ENCODE data around the gene GNG12.

Gene GNG12

DNA sequence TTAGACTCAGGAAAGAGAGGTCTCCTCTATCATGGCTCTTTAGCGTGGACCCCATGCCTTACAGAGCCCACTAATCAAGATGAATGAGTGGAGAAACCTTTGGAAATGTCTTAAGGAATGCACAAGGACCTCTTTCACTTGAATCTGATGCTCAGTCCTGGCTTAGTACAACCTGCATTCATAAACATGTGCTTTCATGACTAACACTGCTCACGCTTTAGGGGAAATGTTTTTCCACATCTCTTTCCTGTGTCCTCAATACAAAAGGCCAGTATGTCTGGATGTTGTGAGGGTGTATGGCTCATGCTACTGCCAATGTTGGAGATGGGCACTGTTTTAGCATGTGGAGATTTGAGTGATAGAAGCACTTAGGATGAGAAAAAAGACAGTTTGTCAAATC lies 14.2 kb upstream of the GNG12 start:
- TF ChIP-seq, protein P1, sequence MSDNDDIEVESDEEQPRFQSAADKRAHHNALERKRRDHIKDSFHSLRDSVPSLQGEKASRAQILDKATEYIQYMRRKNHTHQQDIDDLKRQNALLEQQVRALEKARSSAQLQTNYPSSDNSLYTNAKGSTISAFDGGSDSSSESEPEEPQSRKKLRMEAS (IDR thresholded peaks at IDR 0.05; ENCODE audit: low read depth, low read length): no peak
- TF ChIP-seq, protein P2, sequence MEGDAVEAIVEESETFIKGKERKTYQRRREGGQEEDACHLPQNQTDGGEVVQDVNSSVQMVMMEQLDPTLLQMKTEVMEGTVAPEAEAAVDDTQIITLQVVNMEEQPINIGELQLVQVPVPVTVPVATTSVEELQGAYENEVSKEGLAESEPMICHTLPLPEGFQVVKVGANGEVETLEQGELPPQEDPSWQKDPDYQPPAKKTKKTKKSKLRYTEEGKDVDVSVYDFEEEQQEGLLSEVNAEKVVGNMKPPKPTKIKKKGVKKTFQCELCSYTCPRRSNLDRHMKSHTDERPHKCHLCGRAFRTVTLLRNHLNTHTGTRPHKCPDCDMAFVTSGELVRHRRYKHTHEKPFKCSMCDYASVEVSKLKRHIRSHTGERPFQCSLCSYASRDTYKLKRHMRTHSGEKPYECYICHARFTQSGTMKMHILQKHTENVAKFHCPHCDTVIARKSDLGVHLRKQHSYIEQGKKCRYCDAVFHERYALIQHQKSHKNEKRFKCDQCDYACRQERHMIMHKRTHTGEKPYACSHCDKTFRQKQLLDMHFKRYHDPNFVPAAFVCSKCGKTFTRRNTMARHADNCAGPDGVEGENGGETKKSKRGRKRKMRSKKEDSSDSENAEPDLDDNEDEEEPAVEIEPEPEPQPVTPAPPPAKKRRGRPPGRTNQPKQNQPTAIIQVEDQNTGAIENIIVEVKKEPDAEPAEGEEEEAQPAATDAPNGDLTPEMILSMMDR (IDR thresholded peaks at IDR 0.05; ENCODE audit: low read depth, low read length): no peak
- TF ChIP-seq POLR2A (IDR thresholded peaks at IDR 0.05; ENCODE audit: extremely low read depth, insufficient read length) (no peak), MYC (IDR thresholded peaks at IDR 0.05; ENCODE audit: low read depth, low read length) (no peak)
- DNase-seq (ENCODE audit: low read depth): no peak
- no peak overlapping the region for H3K4me3 ChIP-seq (ENCODE audit: low read depth, low read length)

DNA sequence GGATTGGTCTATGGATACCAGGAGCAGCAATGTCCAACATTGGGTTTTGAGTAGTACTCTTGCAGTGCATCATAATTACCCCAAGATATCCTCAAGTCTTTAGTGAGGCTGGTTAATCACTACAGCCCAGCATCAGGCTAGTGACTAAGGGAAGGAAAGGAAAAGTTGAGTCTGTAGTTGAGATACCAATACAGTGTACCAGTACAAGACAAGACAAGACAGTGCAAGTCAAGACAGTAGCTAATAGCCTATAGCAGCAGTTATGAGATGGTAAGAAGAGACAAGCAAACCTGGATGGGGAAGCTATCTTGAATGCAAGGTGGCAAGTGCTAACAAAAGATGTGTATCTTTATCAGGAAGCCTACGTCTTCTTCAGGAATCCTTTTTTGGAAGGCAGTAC lies 13.3 kb upstream of the GNG12 start:
- DNase-seq (ENCODE audit: low read depth): no peak
- TF ChIP-seq POLR2A (IDR thresholded peaks at IDR 0.05; ENCODE audit: extremely low read depth, insufficient read length) (no peak), MYC (IDR thresholded peaks at IDR 0.05; ENCODE audit: low read depth, low read length) (no peak)
- TF ChIP-seq, protein P1 (IDR thresholded peaks at IDR 0.05; ENCODE audit: low read depth, low read length): no peak
- TF ChIP-seq, protein P2 (IDR thresholded peaks at IDR 0.05; ENCODE audit: low read depth, low read length): no peak
- no peak overlapping the region for H3K4me3 ChIP-seq (ENCODE audit: low read depth, low read length)

DNA sequence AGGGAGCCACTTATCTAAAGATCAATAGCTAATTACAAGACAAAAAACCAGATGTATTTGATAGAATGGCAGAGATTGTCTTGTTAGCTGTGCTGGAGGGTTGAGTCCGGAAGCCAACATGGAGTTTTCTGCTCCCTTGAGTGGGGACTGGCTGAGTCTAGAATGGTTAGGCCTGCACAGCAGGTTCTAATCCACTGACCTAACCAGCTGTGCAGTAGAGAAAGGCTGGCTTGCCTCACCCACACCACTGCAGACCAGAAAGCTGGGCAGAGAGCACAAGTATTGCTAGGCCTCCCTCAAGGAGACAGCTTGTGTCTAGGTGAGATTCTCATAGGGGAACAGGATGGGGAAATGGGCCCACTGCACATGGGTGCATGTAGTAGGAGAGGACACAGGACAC lies 11.7 kb upstream of the GNG12 start:
- DNase-seq (ENCODE audit: low read depth): no peak
- TF ChIP-seq, protein P1 (IDR thresholded peaks at IDR 0.05; ENCODE audit: low read depth, low read length): no peak
- no peak for TF ChIP-seq POLR2A (IDR thresholded peaks at IDR 0.05; ENCODE audit: extremely low read depth, insufficient read length)
- no peak for TF ChIP-seq MYC (IDR thresholded peaks at IDR 0.05; ENCODE audit: low read depth, low read length)
- TF ChIP-seq, protein P2 (IDR thresholded peaks at IDR 0.05; ENCODE audit: low read depth, low read length): no peak

DNA sequence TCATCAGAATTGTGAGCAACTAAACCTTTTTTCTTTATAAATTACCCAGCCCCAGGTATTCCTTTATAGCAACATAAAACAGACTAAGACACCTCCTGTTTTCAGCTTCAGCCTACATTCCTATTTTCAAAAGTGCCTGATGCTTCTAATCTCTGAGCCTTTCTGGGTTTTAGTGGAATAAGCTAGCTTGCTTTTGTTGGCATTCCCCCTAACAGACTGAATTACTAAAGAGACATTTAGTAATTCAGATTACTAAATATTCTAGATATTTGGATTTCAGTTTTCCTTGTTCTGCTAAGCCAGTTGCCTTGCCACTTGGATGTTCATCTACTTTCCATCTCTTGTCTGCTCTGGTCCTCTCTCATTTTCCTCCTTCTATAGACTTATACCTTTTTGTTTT lies 10.5 kb upstream of the GNG12 start:
- DNase-seq (ENCODE audit: low read depth): no peak
- no peak overlapping the region for H3K4me3 ChIP-seq (ENCODE audit: low read depth, low read length)
- TF ChIP-seq, protein P2 (IDR thresholded peaks at IDR 0.05; ENCODE audit: low read depth, low read length): no peak
- TF ChIP-seq POLR2A (IDR thresholded peaks at IDR 0.05; ENCODE audit: extremely low read depth, insufficient read length): no peak

More for the DNA sequence above, 11.7 kb upstream of the GNG12 start:
- no peak overlapping the region for H3K4me3 ChIP-seq (ENCODE audit: low read depth, low read length)

DNA sequence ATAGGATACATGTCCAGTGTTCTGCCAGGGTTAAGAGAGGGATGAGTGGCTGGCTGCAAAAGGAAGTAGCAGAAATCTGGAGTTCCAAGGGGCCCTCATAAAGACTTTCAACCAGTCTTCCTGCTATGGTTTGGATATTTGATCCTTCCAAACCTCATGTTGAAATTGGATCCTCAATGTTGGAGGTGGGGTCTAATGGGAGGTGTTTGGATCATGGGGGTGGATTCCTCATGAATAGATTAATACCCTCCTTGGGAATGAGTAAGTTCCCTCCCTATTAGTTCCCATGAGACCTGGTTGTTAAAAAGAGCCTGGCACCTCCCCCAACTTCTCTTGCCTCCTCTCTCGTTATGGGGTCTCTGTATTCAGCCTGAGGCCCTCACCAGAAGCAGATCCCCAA lies 10.1 kb upstream of the GNG12 start:
- TF ChIP-seq, protein P1 (IDR thresholded peaks at IDR 0.05; ENCODE audit: low read depth, low read length): no peak
- TF ChIP-seq, protein P2 (IDR thresholded peaks at IDR 0.05; ENCODE audit: low read depth, low read length): no peak
- TF ChIP-seq MYC (IDR thresholded peaks at IDR 0.05; ENCODE audit: low read depth, low read length) (no peak), POLR2A (IDR thresholded peaks at IDR 0.05; ENCODE audit: extremely low read depth, insufficient read length) (no peak)
- DNase-seq (ENCODE audit: low read depth): no peak
- H3K4me3 ChIP-seq (ENCODE audit: low read depth, low read length): no peak overlapping the region

DNA sequence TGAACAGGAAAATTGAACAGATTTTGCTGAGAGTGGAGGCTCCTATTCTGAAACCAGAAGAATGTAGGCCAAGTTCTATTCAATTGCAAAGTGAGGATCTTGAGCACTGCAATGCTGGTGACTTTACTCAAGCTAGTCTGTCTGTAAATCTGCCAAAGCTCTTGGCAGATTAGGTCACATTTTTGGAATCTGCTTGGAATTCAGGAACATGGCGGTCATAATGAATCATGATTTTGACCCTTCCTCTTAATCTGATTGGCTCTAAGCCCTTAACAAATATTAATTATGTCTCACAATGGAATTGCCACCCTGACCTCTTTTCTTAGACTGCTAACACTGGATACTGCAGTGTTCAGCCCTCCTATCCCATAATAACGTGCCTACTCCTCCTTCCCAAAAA lies 7.2 kb upstream of the GNG12 start:
- DNase-seq (ENCODE audit: low read depth): no peak
- TF ChIP-seq, protein P1 (IDR thresholded peaks at IDR 0.05; ENCODE audit: low read depth, low read length): no peak
- TF ChIP-seq MYC (IDR thresholded peaks at IDR 0.05; ENCODE audit: low read depth, low read length): no peak
- TF ChIP-seq, protein P2 (IDR thresholded peaks at IDR 0.05; ENCODE audit: low read depth, low read length): no peak
- no peak for TF ChIP-seq POLR2A (IDR thresholded peaks at IDR 0.05; ENCODE audit: extremely low read depth, insufficient read length)
- no peak overlapping the region for H3K4me3 ChIP-seq (ENCODE audit: low read depth, low read length)

All from NB4 (cell line).